ENCODE results near the gene ADAMTSL3.

- TF ChIP-seq CTCF (IDR thresholded peaks at IDR 0.05; ENCODE audit: low read depth, low read length, missing input control) (no peak), JUND (IDR thresholded peaks at IDR 0.05) (no peak)
These were observed 5.5 kb downstream of the ADAMTSL3 start for GRCh38 chr15:83659417-83659812.
